H1 (cell line): ENCODE data around the gene CEP72. TPM values are rescaled to one million over a fixed set of nuclear protein-coding genes. Genes with fewer than 3 reads are reported as not detected.

ENCODE experiments used
- CTCF ChIA-PET: fragments of 300-600 bp; sonication (Branson Sonifier 250); formaldehyde crosslinking; loops from one replicate; lab custom pipeline; 2021; ENCODE audit not compliant: partially characterized antibody; lab: Charles Lee
- POLR2A ChIA-PET: fragments of 300-600 bp; sonication (Branson Sonifier 250); formaldehyde crosslinking; loops from one replicate; lab custom pipeline; 2021; ENCODE audit warnings: inconsistent platforms; ENCODE audit not compliant: partially characterized antibody; lab: Charles Lee
- DNase-seq, 2 experiments: peaks; one replicate each; pipeline versions ENCODE4 v3.0.0 to v3.0.0-alpha.2; 2010 to 2022; ENCODE audit warnings: low spot score in 2 of 2, low read depth in 1 of 2, mixed read lengths in 1 of 2
- FAIRE-seq: peaks from 2 replicates; lab custom pipeline; 2011; peaks lifted over from hg19 to GRCh38; lab: Jason Lieb, UNC
- H2AFZ ChIP-seq: 2 replicates; pipeline ENCODE4 v1.8.1; 2012; ENCODE audit warnings: low read length, inconsistent platforms
- H2AK5ac ChIP-seq: 2 replicates; pipeline ENCODE4 v1.6.1; 2013; ENCODE audit warnings: low read depth, low read length
- H2BK120ac ChIP-seq: replicated peaks from 2 replicates; pipeline ENCODE3; 2013; ENCODE audit warnings: low read depth, low read length, inconsistent platforms
- H2BK12ac ChIP-seq: 2 replicates; pipeline ENCODE4 v1.6.1; 2013; ENCODE audit warnings: low read depth, low read length
- H2BK15ac ChIP-seq: 2 replicates; pipeline ENCODE4 v1.6.1; 2013; ENCODE audit warnings: low read length
- H2BK20ac ChIP-seq: 2 replicates; pipeline ENCODE4 v1.6.1; 2013; ENCODE audit warnings: low read length
- H2BK5ac ChIP-seq: 2 replicates; pipeline ENCODE4 v1.6.1; 2013; ENCODE audit warnings: low read depth, low read length
- H3K14ac ChIP-seq: 2 replicates; pipeline ENCODE4 v1.6.1; 2013; ENCODE audit warnings: inconsistent platforms; ENCODE audit not compliant: insufficient read length
- H3K18ac ChIP-seq: 2 replicates; pipeline ENCODE4 v1.6.1; 2013; ENCODE audit warnings: low read length; ENCODE audit errors: extremely low read depth
- H3K23ac ChIP-seq: 2 replicates; pipeline ENCODE4 v1.6.1; 2013; ENCODE audit warnings: inconsistent platforms; ENCODE audit not compliant: insufficient read length
- H3K23me2 ChIP-seq: 2 replicates; pipeline ENCODE4 v1.6.1; 2013; ENCODE audit warnings: low read depth, low read length
- H3K27ac ChIP-seq: 2 replicates; pipeline ENCODE4 v1.6.1; 2011; ENCODE audit warnings: low read depth, low read length, inconsistent platforms
- H3K27me3 ChIP-seq, 4 experiments: replicated peaks in 1 of 4; 1 replicate in 1 of 4; 2 replicates in 3 of 4; pipeline versions ENCODE4 v1.6.1 to v1.8.1; 2011 to 2013; ENCODE audit warnings: low read length in 3 of 4, mild to moderate bottlenecking in 3 of 4, inconsistent platforms in 2 of 4, mixed read lengths in 2 of 4, moderate library complexity in 1 of 4; ENCODE audit not compliant: control insufficient read depth in 3 of 4, insufficient read depth in 3 of 4; ENCODE audit errors: extremely low read depth in 1 of 4
- H3K36me3 ChIP-seq, 4 experiments: 2 replicates each; pipeline versions ENCODE4 v1.6.1 to v1.8.1; 2011 to 2013; ENCODE audit warnings: mild to moderate bottlenecking in 4 of 4, low read length in 3 of 4, moderate library complexity in 2 of 4, control low read depth in 1 of 4, inconsistent platforms in 1 of 4; ENCODE audit not compliant: insufficient read depth in 4 of 4, control insufficient read depth in 2 of 4
- H3K4ac ChIP-seq: replicated peaks from 2 replicates; pipeline ENCODE3; 2013; ENCODE audit warnings: low read length, low read depth, mixed read lengths, inconsistent platforms; ENCODE audit not compliant: insufficient read length
- H3K4me1 ChIP-seq, 4 experiments: replicated peaks in 1 of 4; 1 replicate in 1 of 4; 2 replicates in 3 of 4; pipeline versions ENCODE4 v1.6.1 to v1.8.1; 2011 to 2013; ENCODE audit warnings: low read length in 3 of 4, inconsistent platforms in 2 of 4, mixed read lengths in 1 of 4; ENCODE audit not compliant: insufficient read depth in 4 of 4, control insufficient read depth in 3 of 4
- H3K4me2 ChIP-seq, 2 experiments: 2 replicates each; pipeline versions ENCODE4 v1.6.1 to v1.8.1; 2011 to 2013; ENCODE audit warnings: low read depth in 2 of 2, low read length in 2 of 2, control low read depth in 1 of 2, inconsistent platforms in 1 of 2, mild to moderate bottlenecking in 1 of 2; ENCODE audit not compliant: insufficient read depth in 1 of 2
- H3K4me3 ChIP-seq, 4 experiments: fragments of 200-600, 300-600 bp in 1 of 4; sonication (generic), shearing (Covaris generic), sonication (Bioruptor Twin) in 1 of 4; 2 replicates each; pipeline versions ENCODE4 v1.5.1 to v1.8.1; 2011 to 2016; ENCODE audit warnings: low read length in 4 of 4, low read depth in 3 of 4, control low read depth in 2 of 4, inconsistent platforms in 2 of 4, mild to moderate bottlenecking in 2 of 4, mixed read lengths in 1 of 4, moderate library complexity in 1 of 4; ENCODE audit not compliant: insufficient read depth in 2 of 4; ENCODE audit errors: extremely low read depth in 1 of 4
- H3K56ac ChIP-seq: replicated peaks from 2 replicates; pipeline ENCODE3; 2013; ENCODE audit warnings: low read depth, mild to moderate bottlenecking, mixed read lengths, low read length, inconsistent platforms; ENCODE audit not compliant: insufficient read length
- H3K79me1 ChIP-seq: 2 replicates; pipeline ENCODE4 v1.6.1; 2013; ENCODE audit warnings: low read depth, low read length, control low read depth
- H3K79me2 ChIP-seq, 2 experiments: 2 replicates each; pipeline versions ENCODE4 v1.6.1 to v1.8.1; 2012 to 2013; ENCODE audit warnings: low read length in 2 of 2, mild to moderate bottlenecking in 2 of 2, inconsistent platforms in 1 of 2; ENCODE audit not compliant: insufficient read depth in 2 of 2, control insufficient read depth in 1 of 2
- H3K9ac ChIP-seq, 4 experiments: replicated peaks in 1 of 4; 1 replicate in 1 of 4; 2 replicates in 3 of 4; pipeline versions ENCODE4 v1.6.1 to v1.8.1; 2011 to 2013; ENCODE audit warnings: low read depth in 3 of 4, low read length in 3 of 4, control low read depth in 2 of 4, mild to moderate bottlenecking in 2 of 4, moderate library complexity in 2 of 4, inconsistent platforms in 1 of 4; ENCODE audit errors: extremely low read depth in 1 of 4
- H3K9me3 ChIP-seq, 2 experiments: 2 replicates each; pipeline versions ENCODE4 v1.6.1 to v1.8.1; 2012 to 2013; ENCODE audit warnings: mild to moderate bottlenecking in 2 of 2, moderate library complexity in 2 of 2, control low read depth in 1 of 2, inconsistent platforms in 1 of 2, low read depth in 1 of 2, low read length in 1 of 2, mixed read lengths in 1 of 2; ENCODE audit not compliant: insufficient read depth in 2 of 2
- H4K20me1 ChIP-seq, 2 experiments: replicated peaks in 1 of 2; 2 replicates each; pipeline versions ENCODE3 to v1.8.1; 2011 to 2013; ENCODE audit warnings: inconsistent platforms in 2 of 2, low read length in 2 of 2, mild to moderate bottlenecking in 1 of 2; ENCODE audit not compliant: insufficient read depth in 2 of 2, control insufficient read depth in 1 of 2
- H4K5ac ChIP-seq: 2 replicates; pipeline ENCODE4 v1.6.1; 2013; ENCODE audit warnings: low read length, low read depth, mixed read lengths, inconsistent platforms; ENCODE audit not compliant: insufficient read length
- H4K8ac ChIP-seq: 2 replicates; pipeline ENCODE4 v1.8.0; 2013; ENCODE audit warnings: mild to moderate bottlenecking, moderate library complexity, low read length, inconsistent platforms; ENCODE audit not compliant: insufficient read depth; ENCODE audit errors: extremely low read depth
- H4K91ac ChIP-seq: replicated peaks from 2 replicates; pipeline ENCODE3; 2013; ENCODE audit warnings: low read length, mixed read lengths, inconsistent platforms; ENCODE audit not compliant: insufficient read length
- BACH1 ChIP-seq: IDR thresholded peaks from 2 replicates; pipeline ENCODE4 v1.6.1; 2012; ENCODE audit warnings: low read length, improper control_type of control experiment
- CEBPB ChIP-seq: IDR thresholded peaks from 2 replicates; pipeline ENCODE4 v1.6.1; 2012; ENCODE audit warnings: low read depth, low read length
- EGR1 ChIP-seq: IDR thresholded peaks from 2 replicates; pipeline ENCODE4 v1.6.1; 2011; ENCODE audit warnings: low read depth, low read length, borderline replicate concordance
- EP300 ChIP-seq, 2 experiments: IDR thresholded peaks; 1 replicate in 1 of 2; 2 replicates in 1 of 2; pipeline ENCODE4 v1.6.1; 2011 to 2012; ENCODE audit warnings: low read depth in 2 of 2, low read length in 2 of 2, mild to moderate bottlenecking in 2 of 2, borderline replicate concordance in 1 of 2, inconsistent platforms in 1 of 2, moderate library complexity in 1 of 2
- FOSL1 ChIP-seq: IDR thresholded peaks from 2 replicates; pipeline ENCODE4 v1.6.1; 2011; ENCODE audit warnings: mild to moderate bottlenecking, low read depth, low read length, moderate library complexity; ENCODE audit not compliant: insufficient read depth
- JUN ChIP-seq: IDR thresholded peaks from 2 replicates; pipeline ENCODE4 v1.6.1; 2011; ENCODE audit warnings: low read depth, mild to moderate bottlenecking, improper control_type of control experiment, low read length
- JUND ChIP-seq: IDR thresholded peaks from 2 replicates; pipeline ENCODE4 v1.6.1; 2011; ENCODE audit warnings: mild to moderate bottlenecking, improper control_type of control experiment, low read length
- KDM4A ChIP-seq: IDR thresholded peaks from one replicate; pipeline ENCODE4 v1.7.1; 2012; ENCODE audit warnings: low read depth, mild to moderate bottlenecking, moderate library complexity, low read length, inconsistent platforms; ENCODE audit not compliant: severe bottlenecking
- KDM5A ChIP-seq: fragments of 200-600 bp; IDR thresholded peaks from 2 replicates; pipeline ENCODE4 v1.7.1; 2012; ENCODE audit warnings: mild to moderate bottlenecking, low read length, inconsistent platforms, mixed read lengths
- MAFK ChIP-seq: IDR thresholded peaks from 2 replicates; pipeline ENCODE4 v1.6.1; 2012; ENCODE audit warnings: low read depth, mild to moderate bottlenecking, improper control_type of control experiment, low read length
- POLR2AphosphoS5 ChIP-seq: IDR thresholded peaks from 2 replicates; pipeline ENCODE4 v1.6.1; 2011; ENCODE audit warnings: low read depth, low read length
- RXRA ChIP-seq: IDR thresholded peaks from 2 replicates; pipeline ENCODE4 v1.6.1; 2011; ENCODE audit warnings: low read depth, mild to moderate bottlenecking, low read length, moderate library complexity; ENCODE audit not compliant: insufficient read depth
- SIRT6 ChIP-seq: IDR thresholded peaks from one replicate; pipeline ENCODE4 v1.7.1; 2012; ENCODE audit warnings: low read length, inconsistent platforms
- SP2 ChIP-seq: IDR thresholded peaks from 2 replicates; pipeline ENCODE4 v1.6.1; 2012; ENCODE audit warnings: mild to moderate bottlenecking, low read length, inconsistent platforms
- SP4 ChIP-seq: IDR thresholded peaks from 2 replicates; pipeline ENCODE4 v1.6.1; 2012; ENCODE audit warnings: low read length, inconsistent platforms
- TAF7 ChIP-seq: optimal IDR thresholded peaks from 2 replicates; pipeline ENCODE3; 2011; ENCODE audit warnings: low read depth, mild to moderate bottlenecking, inconsistent platforms, low read length, moderate library complexity, borderline replicate concordance
- TBP ChIP-seq: IDR thresholded peaks from 2 replicates; pipeline ENCODE4 v1.6.1; 2011; ENCODE audit warnings: low read depth, low read length, improper control_type of control experiment
- WGBS, 2 experiments: shearing (Covaris generic) in 1 of 2; methylation state at CpG; one replicate each; pipeline versions ENCODE4 v1.1.6 to v1.1.7; 2013 to 2015; ENCODE audit warnings: low lambda C conversion rate in 2 of 2, mixed read lengths in 2 of 2, inconsistent platforms in 1 of 2, low coverage in 1 of 2, missing lambda C conversion rate in 1 of 2; ENCODE audit not compliant: insufficient replicate concordance in 2 of 2, insufficient coverage in 1 of 2, insufficient read length in 1 of 2; ENCODE audit errors: extremely low coverage in 1 of 2, missing lambda C conversion rate in 1 of 2; 5-methylcytosine and 5-hydroxymethylcytosine counted together
- polyA plus RNA-seq, 7 experiments: library from polyadenylated mRNA; depleted of rRNA in 3 of 7; stranded (reverse) in 5 of 7; unstranded in 2 of 7; fragments of >200 nt in 5 of 7; fragments of 200-250 nt in 2 of 7; gene quantifications; 1 replicate in 5 of 7; 2 replicates in 1 of 7; 4 replicates in 1 of 7; pipeline versions ENCODE4 v1.2.1 to v1.2.3, GENCODE V29; 2011 to 2013; ENCODE audit warnings: missing spikeins in 2 of 7, mixed read lengths in 2 of 7
- total RNA-seq: library from RNA; stranded (reverse); fragmentation: NEBNext Ultra II Directional; extraction: Animal tissue kit (Norgen Biotek cat#: 25700); gene quantifications from 2 replicates; pipeline ENCODE4 v1.2.1, GENCODE V29; 2021

CEP72 gene
- total and polyA plus RNA-seq, 2 of the 8 experiments (the other 6 are each of a cell fraction or from before 2014, with no cell fraction given) = 13.1 to 19.6 TPM

DNA sequence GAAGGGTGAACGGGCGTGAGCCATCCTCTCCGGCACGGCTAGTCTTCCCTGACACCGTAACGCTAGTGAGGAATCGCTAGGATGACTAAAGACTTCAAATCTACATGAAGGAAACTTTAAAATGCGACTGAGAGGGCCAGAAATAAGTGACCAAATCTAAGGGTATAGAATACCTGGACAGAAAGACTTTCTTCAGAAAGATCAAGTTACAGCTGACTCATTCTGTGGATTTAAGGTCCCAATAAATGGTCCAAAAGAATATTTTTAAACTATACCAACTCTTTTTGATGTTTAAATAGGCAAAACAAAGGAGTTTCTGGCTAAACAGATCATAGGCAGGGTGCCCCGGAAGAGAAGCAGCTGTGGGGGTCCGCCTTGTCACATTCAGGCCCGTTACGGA is 38.9 kb upstream of the CEP72 start:
- no peak overlapping the region for H4K5ac ChIP-seq
- H3K56ac ChIP-seq = no peak overlapping the region
- H4K91ac ChIP-seq = no peak overlapping the region
- H2BK5ac ChIP-seq = no peak overlapping the region
- no peaks in the 10 kb centered on the region for H3K79me2 ChIP-seq
- no peak overlapping the region for H2BK15ac ChIP-seq
- no peak overlapping the region for H3K4me2 ChIP-seq
- H3K4ac ChIP-seq = no peak overlapping the region
- ChIA-PET CTCF (interaction anchor here (1.1 to 2.0 kb wide), 2 partner anchors 13 to 43 kb away, joined by 3 to 4 read pairs; no protein-coding TSS in a partner anchor), POLR2A (no interaction called here)
- H3K27me3 ChIP-seq = no peaks in the 10 kb centered on the region
- no peak overlapping the region for H2AK5ac ChIP-seq
- FAIRE-seq = no peak
- H3K14ac ChIP-seq = no peak overlapping the region
- H2BK120ac ChIP-seq = no peak overlapping the region
- no peaks in the 10 kb centered on the region for H3K79me1 ChIP-seq
- H2AFZ ChIP-seq = no peak overlapping the region
- no peak overlapping the region for H2BK20ac ChIP-seq
- WGBS, 2 experiments = 94% methylated on average over 12 of the region's 12 CpGs; no CpG with 5 or more reads in 1 of the 2 experiments
- no peak overlapping the region for H3K23ac ChIP-seq
- no peak overlapping the region for H3K9ac ChIP-seq
- no peak overlapping the region for H3K4me3 ChIP-seq
- no peaks in the 10 kb centered on the region for H3K4me1 ChIP-seq
- no peaks in the 10 kb centered on the region for H3K36me3 ChIP-seq
- no peak overlapping the region for H3K27ac ChIP-seq
- H3K9me3 ChIP-seq = peaks cover 4% of the 10 kb centered on the region in 2 experiments; a peak in 3 of 4 replicates
- no peaks in the 10 kb centered on the region for H4K20me1 ChIP-seq
- DNase-seq = no peak
- H4K8ac ChIP-seq = no peak overlapping the region
- H3K23me2 ChIP-seq = no peaks in the 10 kb centered on the region
- no peak overlapping the region for H2BK12ac ChIP-seq
- no peak overlapping the region for H3K18ac ChIP-seq
- no peak for TF ChIP-seq JUND
- TF ChIP-seq POLR2AphosphoS5 = no peak
- no peak for TF ChIP-seq SIRT6
- TF ChIP-seq KDM5A = no peak
- no peak for TF ChIP-seq TBP
- no peak for TF ChIP-seq CEBPB
- TF ChIP-seq KDM4A = no peak
- TF ChIP-seq RXRA = no peak
- no peak for TF ChIP-seq MAFK
- TF ChIP-seq BACH1 = no peak
- TF ChIP-seq SP4 = no peak
- no peak for TF ChIP-seq FOSL1
- no peak for TF ChIP-seq SP2
- no peak for TF ChIP-seq TAF7
- TF ChIP-seq EGR1 = no peak
- TF ChIP-seq JUN = no peak
- TF ChIP-seq EP300 (IDR thresholded peaks at IDR 0.05; ENCODE audit: borderline replicate concordance in 1 of 2, low read depth in 2 of 2, low read length in 2 of 2) = no peak
